ENCODE data around the gene LBH.

The LBH gene

GRCh38 chr2:30277582-30277981 is 46.2 kb downstream of the LBH start:
- DNase-seq = no peak

DNA sequence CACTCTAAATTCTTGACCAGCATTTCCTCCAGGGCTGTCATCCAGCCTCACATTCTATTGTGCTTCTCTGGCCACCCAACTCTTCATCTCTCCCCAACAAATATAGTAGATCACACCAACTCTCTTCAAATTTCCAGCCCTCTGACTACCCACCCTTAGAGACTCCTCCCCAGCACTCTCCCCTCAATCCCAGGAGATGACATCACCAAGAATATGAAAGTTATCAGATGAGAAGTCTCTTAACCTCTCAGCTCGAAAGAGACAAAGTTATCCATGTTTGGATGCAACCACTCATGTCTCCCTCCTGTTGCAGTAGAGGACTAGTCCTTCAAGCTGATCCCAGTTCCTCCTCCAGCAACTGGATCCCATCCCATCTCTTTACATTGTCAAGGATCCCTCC is 47.1 kb downstream of the LBH start:
- no peak for DNase-seq

DNA sequence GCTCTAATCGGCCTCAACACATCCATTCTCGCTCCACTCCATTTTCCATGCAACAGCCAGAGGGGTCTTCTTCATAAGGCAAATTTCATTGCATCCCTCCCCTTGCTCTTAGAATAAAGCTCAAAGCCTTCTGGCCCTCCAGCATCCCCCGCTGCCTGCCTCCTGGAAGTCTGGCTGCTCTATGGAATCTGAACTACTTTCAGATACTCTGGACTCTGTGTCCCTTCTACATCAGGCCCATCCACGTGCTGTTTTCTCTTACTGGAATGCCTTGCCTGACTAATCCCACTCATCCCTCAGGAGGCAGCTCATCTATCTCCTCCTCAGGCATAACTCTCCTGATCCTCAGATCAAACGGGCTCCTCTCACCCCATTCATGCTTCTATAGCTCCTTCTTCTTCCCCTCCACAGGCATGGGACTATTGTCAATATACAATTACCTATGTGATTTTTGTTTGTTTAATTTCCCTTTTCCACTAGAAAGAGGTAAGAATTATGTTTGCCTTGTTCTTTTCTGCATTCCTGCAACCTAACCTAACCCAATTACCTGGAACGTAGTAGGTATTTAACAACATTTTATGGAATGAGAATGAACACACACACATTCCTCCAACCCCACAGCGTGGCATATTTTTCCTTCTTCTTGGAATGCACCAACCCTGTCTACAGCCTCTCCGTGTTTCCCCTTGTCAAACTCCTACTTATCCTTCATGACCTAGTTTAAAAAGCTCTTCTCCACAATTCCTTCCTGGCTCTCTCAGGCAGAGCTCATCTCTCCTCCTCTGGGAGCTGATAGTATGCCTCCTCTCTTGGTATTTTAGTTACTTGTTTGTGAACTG is 49.5 kb downstream of the LBH start:
- no peak for DNase-seq

DNA sequence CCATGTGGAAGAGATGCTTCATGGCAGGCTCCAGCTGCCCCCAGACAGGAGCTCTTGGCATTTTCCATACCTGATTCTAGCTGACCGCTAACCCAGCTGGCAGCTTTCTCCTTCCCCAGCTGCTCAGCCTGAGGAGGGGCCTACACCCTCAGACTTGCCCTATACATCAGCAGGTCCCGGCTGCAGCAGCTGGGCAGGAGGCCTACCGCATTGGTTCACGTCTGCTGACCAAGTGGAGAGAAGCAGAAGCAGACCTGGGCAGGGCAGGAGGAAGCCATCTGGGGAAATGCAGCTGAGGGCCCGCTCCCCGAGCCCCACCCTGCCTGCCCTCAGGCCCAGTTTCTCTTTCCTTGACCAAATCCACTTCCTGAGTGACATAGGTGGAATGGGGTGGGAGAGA is 50.7 kb downstream of the LBH start:
- DNase-seq = no peak

DNA sequence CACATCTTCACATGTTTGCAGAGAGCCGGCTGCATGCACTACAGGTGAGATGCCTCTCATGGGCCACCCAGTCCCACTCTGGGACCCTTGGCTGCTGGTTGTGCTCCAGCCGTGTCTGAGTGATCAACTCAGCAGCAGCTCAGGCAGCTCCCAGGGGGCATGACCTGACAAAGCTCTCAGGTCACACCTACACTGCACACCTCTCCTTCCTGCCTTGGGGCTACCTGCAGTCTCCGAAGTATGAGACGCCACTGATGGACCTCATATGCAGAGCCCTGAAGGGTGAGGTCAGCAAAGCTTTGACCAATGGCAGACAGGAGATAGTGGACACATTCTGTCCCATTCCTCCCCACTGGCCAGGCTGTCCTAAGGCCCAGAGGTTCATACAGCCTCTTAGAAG is 51.4 kb downstream of the LBH start:
- DNase-seq = no peak

GRCh38 chr2:30283931-30284565 is 52.7 kb downstream of the LBH start:
- no peak for DNase-seq

DNA sequence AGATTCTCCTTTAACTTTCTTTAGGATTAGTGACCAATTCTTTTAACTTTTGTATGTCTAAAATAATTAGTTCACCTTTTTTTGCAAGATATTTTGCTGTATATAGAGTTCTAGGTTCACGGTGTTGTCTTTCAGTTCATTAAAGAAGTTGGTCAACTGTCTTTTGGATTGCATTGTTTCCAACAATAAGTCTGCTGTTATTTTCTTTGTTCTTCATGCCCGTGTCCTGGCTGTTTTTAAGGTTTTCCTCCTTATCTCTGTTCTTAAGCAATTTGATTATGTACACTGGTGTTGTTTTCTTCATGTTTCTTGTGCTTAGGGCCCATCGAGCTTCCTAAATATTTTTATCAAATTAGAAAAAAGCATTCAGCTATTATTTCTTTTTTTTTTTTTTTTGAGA is 54.4 kb downstream of the LBH start:
- DNase-seq = no peak

- DNase-seq = no peak
These were observed 56.0 kb downstream of the LBH start for GRCh38 chr2:30287190-30287840.

- DNase-seq = no peak
These were observed 56.7 kb downstream of the LBH start for GRCh38 chr2:30287857-30288513.

GRCh38 chr2:30288561-30288960 is 57.2 kb downstream of the LBH start:
- no peak for DNase-seq

DNA sequence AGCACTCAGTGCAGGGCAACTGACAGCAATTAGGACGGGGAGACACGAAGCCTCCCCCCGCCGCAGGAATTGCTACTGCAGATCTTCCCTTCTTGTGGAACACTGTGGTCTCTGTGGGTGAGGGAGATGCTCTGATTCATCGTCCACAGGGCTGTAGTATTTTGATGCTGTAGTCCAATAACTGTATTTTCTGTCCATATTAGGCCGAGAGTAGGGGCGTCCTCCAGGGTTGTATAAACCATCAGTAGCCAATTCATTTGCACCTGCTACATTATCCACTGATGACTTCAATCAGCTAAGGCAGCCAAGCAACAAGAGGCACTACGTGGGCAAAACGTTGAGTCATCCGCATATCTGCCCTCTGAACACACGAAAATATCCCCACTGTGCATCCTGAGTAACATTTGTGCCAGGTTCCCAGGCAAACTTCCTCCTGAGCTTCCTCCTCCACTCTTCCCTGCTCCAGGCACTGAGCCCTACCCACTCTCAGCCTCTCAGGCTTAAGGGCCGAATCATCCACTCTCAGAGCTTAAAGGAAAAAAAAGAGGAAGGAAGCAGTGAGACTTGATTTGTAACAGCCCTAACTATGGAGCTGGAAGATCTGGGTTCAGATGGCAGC is 62.1 kb downstream of the LBH start:
- DNase-seq = peak; percentile 55

- DNase-seq = no peak
These were observed 62.8 kb downstream of the LBH start for GRCh38 chr2:30294133-30294532.

DNA sequence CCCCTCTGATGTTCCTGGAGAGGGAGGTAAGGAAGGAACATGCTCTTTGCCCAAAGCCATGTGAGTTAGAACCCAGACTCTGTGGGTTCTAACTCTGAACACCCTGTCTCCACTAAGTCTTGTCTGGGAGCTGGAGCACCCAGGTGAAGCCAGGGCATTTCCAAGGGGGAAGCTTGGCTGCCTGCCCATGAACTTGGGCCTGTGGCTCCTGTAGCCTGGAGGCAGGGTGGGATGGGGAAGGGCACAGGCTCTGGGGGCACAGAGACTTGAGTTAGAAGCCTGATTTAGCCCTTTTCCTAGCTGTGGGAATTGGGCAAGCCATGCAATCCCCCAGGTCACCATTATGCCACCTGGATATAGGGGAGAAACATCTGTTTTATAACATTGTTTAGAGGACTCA is 65.2 kb downstream of the LBH start:
- no peak for DNase-seq

DNA sequence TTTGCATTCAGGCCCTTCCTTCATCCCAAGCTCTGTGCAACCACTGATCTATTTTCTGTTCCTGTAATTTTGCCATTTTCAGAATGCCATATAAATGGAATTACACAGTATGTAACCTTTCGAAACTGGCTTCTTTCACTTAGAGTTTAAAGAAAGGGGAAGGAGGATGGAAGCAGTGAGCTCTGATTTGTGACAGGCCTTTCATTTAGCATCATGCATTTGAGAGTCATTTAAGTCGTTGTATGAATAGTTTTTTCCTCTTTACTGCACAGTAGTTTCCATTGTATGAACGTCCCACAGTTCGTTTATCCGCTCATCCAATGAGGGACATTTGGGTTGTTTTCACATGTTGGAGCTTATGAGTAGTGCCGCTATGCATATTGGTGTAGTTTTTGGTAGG is 67.0 kb downstream of the LBH start:
- no peak for DNase-seq

- DNase-seq = no peak
These were observed 68.8 kb downstream of the LBH start for GRCh38 chr2:30300122-30300455.

GRCh38 chr2:30300456-30301221 is 69.3 kb downstream of the LBH start:
- DNase-seq = no peak

GRCh38 chr2:30301551-30301950 is 70.2 kb downstream of the LBH start:
- DNase-seq = no peak

- peak; percentile 67 for DNase-seq
These were observed 71.2 kb downstream of the LBH start for GRCh38 chr2:30302566-30302965.

- no peak for DNase-seq
These were observed 71.8 kb downstream of the LBH start for GRCh38 chr2:30303095-30303494.

DNA sequence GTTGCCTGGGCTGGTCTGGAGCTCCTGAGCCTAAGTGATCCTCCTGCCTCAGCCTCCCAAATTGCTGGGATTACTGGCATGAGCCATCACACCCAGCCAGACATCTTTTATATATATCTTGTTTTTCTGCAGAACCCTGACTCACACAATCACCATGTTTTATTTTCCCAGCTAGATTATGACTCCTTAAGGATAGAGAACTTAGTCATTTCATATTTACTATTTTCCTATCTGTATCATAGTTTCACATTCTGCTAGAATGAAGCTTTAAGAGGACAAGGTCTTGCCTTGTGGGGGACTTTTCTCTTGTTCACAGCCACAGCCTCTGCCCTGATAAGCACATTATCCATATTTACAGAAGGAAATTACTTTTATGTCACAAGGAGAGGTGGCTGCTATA is 73.9 kb downstream of the LBH start:
- peak; percentile 39 for DNase-seq

GRCh38 chr2:30306522-30306921 is 75.2 kb downstream of the LBH start:
- no peak for DNase-seq

DNA sequence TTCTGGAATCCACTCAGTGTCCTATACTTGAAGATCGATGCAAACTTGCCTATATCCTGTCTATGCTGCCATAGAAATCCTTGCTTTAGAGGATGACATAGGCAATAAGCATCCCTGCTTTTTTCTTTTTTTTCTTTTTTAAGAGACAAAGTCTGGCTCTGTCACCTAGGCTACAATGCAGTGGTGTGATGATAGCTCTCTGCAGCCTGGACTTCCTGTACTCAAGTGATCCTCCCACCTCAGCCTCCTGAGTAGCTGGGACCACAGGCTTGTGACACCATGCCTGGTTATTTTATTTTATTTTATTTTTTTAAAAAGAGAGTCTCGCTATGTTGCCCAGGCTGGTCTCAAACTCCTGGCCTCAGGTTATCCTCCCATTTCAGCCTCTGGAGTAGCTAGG is 76.9 kb downstream of the LBH start:
- no peak for DNase-seq
